GM12873 (cell line): ENCODE results near the gene H1-8.

ENCODE experiments used
- TF ChIP-seq, protein P1 (sequence below): IDR thresholded peaks from 2 replicates; pipeline ENCODE4 v1.5.1; 2012; ENCODE audit warnings: low read depth, mild to moderate bottlenecking, moderate library complexity, low read length, control low read depth; ENCODE audit not compliant: insufficient read depth; ENCODE audit errors: missing control alignments

The H1-8 gene

DNA sequence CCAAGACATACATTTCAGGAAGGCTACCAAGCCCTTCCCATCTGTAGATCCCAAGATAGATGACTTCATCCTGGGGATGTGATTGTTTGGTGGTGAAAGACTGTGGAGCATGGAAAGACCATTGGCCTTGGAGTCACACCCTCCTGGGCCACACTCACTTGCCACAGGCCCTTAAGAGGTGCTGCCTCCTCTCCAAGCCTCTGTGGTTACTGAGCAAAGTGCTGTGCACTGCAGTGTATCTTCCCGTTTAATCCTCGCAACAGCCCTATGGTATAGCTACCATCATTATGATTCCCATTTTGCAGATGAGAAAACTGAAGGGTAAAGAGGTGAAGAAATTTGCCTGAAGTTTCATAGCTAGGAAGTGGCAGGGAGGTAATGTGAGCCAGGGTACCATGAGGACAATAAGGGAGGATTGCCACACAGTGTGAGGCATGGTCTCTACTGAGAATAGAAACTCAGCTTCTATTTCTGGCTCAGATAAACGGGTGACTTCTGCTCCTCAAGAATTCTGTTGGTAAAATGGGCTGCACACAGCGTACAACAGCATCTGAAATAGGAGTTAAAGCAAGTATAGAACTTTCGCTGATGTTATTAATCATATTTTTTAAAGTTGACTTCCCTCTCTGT is 38.4 kb upstream of the H1-8 start:
- TF ChIP-seq, protein P1, sequence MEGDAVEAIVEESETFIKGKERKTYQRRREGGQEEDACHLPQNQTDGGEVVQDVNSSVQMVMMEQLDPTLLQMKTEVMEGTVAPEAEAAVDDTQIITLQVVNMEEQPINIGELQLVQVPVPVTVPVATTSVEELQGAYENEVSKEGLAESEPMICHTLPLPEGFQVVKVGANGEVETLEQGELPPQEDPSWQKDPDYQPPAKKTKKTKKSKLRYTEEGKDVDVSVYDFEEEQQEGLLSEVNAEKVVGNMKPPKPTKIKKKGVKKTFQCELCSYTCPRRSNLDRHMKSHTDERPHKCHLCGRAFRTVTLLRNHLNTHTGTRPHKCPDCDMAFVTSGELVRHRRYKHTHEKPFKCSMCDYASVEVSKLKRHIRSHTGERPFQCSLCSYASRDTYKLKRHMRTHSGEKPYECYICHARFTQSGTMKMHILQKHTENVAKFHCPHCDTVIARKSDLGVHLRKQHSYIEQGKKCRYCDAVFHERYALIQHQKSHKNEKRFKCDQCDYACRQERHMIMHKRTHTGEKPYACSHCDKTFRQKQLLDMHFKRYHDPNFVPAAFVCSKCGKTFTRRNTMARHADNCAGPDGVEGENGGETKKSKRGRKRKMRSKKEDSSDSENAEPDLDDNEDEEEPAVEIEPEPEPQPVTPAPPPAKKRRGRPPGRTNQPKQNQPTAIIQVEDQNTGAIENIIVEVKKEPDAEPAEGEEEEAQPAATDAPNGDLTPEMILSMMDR, result no peak

DNA sequence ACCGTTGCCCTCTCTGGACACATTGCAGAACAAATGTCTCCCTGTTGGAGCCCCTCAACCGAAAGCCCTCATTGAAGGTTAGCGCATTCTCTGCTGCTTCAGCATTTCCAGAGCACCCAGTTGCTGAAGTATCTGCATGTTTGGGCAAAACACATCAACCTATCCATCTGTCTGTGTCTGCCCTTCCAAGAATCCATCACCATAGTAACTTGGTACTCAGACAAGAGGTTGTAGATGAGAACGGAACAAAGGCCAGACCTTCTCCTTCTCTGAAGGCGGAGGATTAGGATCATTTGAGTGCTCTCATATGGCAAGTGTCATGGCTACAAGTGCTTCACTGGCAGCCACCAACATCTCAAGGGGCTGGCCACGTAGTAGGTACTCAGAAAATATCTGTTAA is 37.6 kb upstream of the H1-8 start:
- TF ChIP-seq, protein P1, result no peak

DNA sequence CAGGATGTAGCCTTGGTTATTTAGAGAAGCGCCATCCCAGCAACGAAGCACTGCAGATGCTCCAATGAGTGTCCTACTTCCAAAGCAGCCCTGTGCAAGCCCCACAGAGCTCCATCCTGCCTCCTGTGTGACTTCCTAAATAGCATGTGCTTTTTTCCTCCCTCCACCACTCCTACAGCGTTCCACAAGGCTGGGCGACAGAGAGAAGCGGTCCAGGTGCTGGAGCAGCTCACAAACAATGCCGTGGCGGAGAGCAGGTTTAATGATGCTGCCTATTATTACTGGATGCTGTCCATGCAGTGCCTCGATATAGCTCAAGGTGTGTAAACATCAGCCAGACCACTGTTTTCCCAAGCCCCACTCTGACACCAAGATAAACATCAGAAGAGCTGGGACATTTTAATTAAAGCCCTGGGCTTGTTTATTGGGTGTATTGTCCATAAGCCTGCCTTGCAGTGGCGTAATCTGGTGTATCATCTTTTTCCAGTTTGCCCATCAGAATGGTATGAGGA is 36.7 kb upstream of the H1-8 start:
- TF ChIP-seq, protein P1, result no peak

DNA sequence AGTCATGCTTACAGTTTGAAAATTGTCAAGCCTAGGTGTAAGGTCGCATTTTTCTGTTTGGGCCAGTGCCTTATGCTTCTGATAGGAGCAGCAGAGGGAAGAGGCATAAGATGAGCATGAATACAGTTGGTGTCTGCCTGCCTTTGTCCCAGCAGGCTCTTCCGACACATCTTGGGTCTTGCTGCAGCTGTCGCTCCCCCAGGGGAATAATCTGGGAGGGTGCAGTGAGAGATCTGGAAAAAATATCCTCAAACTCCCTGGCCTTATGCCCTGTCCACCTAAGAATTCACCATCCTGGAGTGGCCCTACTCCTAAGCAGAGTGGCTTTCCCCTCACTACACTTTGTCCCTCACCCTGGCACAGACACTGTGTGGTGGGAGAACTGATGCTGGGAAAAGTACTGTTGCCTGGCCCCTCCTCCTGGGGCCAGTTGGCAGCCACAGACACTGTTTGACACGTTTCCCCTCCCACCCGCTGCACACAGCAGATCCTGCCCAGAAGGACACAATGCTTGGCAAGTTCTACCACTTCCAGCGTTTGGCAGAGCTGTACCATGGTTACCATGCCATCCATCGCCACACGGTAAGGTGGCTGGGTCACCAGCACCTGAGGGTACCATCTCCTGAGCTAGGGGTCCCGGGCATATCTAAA is 35.7 kb upstream of the H1-8 start:
- TF ChIP-seq, protein P1, result no peak

DNA sequence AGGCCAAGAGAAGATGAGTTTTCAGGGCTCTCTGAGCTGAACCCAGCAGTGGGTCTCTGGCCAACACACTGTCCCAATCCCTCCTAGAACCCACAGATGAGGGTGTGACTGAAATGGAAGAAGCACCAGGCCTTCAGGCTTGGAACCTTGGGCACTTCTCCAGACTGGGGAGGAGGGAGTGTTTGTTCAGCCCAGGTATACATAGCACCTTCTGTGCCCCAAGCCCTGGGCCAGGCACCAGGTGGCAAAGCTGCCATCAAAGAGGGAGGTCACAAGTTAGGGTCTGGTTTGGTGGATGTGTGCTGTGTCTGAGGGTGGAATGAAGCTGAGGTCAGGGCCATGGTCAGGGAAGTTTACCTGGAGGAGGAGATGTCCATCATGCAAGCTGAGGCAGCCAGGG is 30.4 kb upstream of the H1-8 start:
- TF ChIP-seq, protein P1, result no peak

DNA sequence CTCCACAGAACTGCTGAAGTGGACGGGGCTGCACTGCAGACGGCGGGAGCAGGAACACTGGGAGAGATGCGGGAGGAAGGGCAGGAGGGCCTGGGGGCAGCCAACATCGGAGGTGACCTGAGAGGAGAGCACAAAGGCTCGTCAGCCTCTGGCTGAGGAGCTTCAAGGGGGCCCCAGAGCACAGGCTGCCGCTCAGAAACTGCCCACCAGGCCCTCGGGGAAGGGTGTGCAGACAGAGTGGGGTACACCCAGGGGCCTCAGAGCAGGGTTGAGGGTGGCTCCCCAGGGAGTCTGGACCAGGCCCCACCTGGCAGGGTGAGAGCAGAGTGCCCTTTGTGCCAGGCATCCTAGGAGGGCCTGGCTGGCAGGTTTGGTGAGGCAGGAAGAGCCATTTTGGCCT is 29.3 kb upstream of the H1-8 start:
- TF ChIP-seq, protein P1, result no peak

DNA sequence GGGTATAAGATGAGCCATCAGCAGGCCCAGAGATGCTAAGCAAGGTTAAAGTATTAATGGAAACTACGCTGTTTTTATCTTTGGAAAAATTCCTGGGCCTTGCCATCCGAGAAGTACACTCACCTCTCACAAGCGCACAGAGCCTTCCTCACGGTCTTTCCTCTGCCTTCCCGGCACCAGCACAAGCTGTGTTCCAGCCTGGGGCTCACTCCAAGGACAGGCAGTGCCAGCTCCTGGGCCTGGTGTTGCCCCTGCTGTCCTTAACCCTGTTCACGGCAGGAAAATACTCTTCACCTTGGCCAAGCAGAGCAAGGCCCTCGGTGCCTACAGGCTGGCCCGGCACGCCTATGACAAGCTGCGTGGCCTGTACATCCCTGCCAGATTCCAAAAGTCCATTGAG is 28.9 kb upstream of the H1-8 start:
- TF ChIP-seq, protein P1, result no peak
